BE2C (cell line): ENCODE results near the gene RASGRF1.

Experiments
- DNase-seq: peaks from one replicate; pipeline ENCODE4 v3.0.0-alpha.2; 2020
- H3K27me3 ChIP-seq: fragments of 250-450 bp; sonication (Bioruptor Pico); 2 replicates; pipeline ENCODE4 v1.5.1; 2020; ENCODE audit warnings: mild to moderate bottlenecking
- H3K36me3 ChIP-seq: fragments of 250-450 bp; sonication (Bioruptor Pico); 2 replicates; pipeline ENCODE4 v1.5.1; 2020; ENCODE audit warnings: mild to moderate bottlenecking
- H3K4me1 ChIP-seq: fragments of 250-450 bp; sonication (Bioruptor Pico); 2 replicates; pipeline ENCODE4 v1.5.1; 2020
- H3K4me3 ChIP-seq: 2 replicates; pipeline ENCODE4 v1.5.1; 2011; ENCODE audit warnings: low read depth, low read length
- H3K9me3 ChIP-seq: fragments of 250-450 bp; sonication (Bioruptor Pico); 2 replicates; pipeline ENCODE4 v1.5.1; 2020
- CTCF ChIP-seq: IDR thresholded peaks from 2 replicates; pipeline ENCODE4 v1.5.1; 2012; ENCODE audit warnings: mild to moderate bottlenecking, low read depth, low read length

RASGRF1 gene

GRCh38 chr15:79105141-79105540 lies 14.6 kb upstream of the RASGRF1 start:
- H3K4me1 ChIP-seq: no peaks in the 10 kb centered on the region
- H3K4me3 ChIP-seq: no peak overlapping the region
- DNase-seq: no peak
- H3K9me3 ChIP-seq: no peaks in the 10 kb centered on the region
- H3K27me3 ChIP-seq: peaks cover 18% of the 10 kb centered on the region
- no peaks in the 10 kb centered on the region for H3K36me3 ChIP-seq
- no peak for TF ChIP-seq CTCF

- DNase-seq: no peak
- Histone ChIP-seq H3K4me3 (no peak overlapping the region), H3K9me3 (no peaks in the 10 kb centered on the region), H3K4me1 (no peaks in the 10 kb centered on the region), H3K36me3 (no peaks in the 10 kb centered on the region), H3K27me3 (peaks cover 38% of the 10 kb centered on the region)
- TF ChIP-seq CTCF: no peak
Measured at GRCh38 chr15:79102595-79102994, 12.0 kb upstream of the RASGRF1 start.

GRCh38 chr15:79101866-79102581 lies 11.4 kb upstream of the RASGRF1 start:
- H3K36me3 ChIP-seq: no peaks in the 10 kb centered on the region
- no peaks in the 10 kb centered on the region for H3K9me3 ChIP-seq
- no peak overlapping the region for H3K4me3 ChIP-seq
- no peak for TF ChIP-seq CTCF
- no peak for DNase-seq
- H3K27me3 ChIP-seq: peaks cover 43% of the 10 kb centered on the region
- H3K4me1 ChIP-seq: no peaks in the 10 kb centered on the region

GRCh38 chr15:79099692-79100091 lies 9.1 kb upstream of the RASGRF1 start:
- Histone ChIP-seq H3K9me3 (no peaks in the 10 kb centered on the region; the same call in 1 of the 2 replicates), H3K36me3 (no peaks in the 10 kb centered on the region), H3K4me3 (no peak overlapping the region), H3K4me1 (no peaks in the 10 kb centered on the region), H3K27me3 (peaks cover 63% of the 10 kb centered on the region)
- no peak for TF ChIP-seq CTCF
- no peak for DNase-seq

GRCh38 chr15:79094611-79095021 lies 4.0 kb upstream of the RASGRF1 start:
- no peak for TF ChIP-seq CTCF
- no peaks in the 10 kb centered on the region; the same call in 1 of the 2 replicates for H3K9me3 ChIP-seq
- H3K27me3 ChIP-seq: peaks cover 89% of the 10 kb centered on the region
- H3K36me3 ChIP-seq: no peaks in the 10 kb centered on the region
- H3K4me1 ChIP-seq: no peaks in the 10 kb centered on the region
- no peak for DNase-seq
- no peak overlapping the region for H3K4me3 ChIP-seq

GRCh38 chr15:79093352-79093935 lies 2.9 kb upstream of the RASGRF1 start:
- TF ChIP-seq CTCF: no peak
- peaks cover 90% of the 10 kb centered on the region for H3K27me3 ChIP-seq

More at GRCh38 chr15:79093352-79093935, 2.9 kb upstream of the RASGRF1 start:
- Histone ChIP-seq H3K4me3 (no peak overlapping the region), H3K4me1 (no peaks in the 10 kb centered on the region), H3K9me3 (no peaks in the 10 kb centered on the region; the same call in 1 of the 2 replicates), H3K36me3 (no peaks in the 10 kb centered on the region)
- DNase-seq: no peak
